Measurements from ENCODE around the gene HAPLN1.

HAPLN1 gene

DNA sequence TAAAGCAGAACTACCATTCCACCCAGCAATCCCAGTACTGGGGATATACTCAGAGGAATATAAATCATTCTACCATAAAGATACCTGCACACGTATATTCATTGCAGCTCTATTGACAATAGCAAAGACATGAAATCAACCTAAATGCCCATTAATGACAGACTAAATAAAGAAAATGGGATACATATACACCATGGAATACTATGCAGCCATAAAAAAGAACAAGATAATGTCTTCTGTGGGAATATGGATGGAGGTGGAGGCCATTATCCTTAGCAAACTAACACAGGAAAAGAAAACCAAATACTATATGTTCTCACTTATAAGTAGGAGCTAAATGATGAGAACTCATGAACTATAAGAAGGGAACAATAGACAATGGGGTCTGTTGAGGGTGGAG lies 12.5 kb downstream of the HAPLN1 start:
- no peak overlapping the region for H3K4ac ChIP-seq (ENCODE audit: low read length)
- H4K8ac ChIP-seq (ENCODE audit: low read depth, low read length) = no peak overlapping the region
- H3K4me2 ChIP-seq (ENCODE audit: insufficient read depth, low read length, poor library complexity, severe bottlenecking) = no peak overlapping the region
- H2AFZ ChIP-seq (ENCODE audit: low read length) = no peak overlapping the region
- no peak overlapping the region for H3K4me3 ChIP-seq (ENCODE audit: low read length in 2 of 2)
- H3K27ac ChIP-seq (replicated peaks; ENCODE audit: low read length) = no peak overlapping the region
- H3K14ac ChIP-seq (ENCODE audit: low read length) = no peak overlapping the region
- WGBS, 2 donors (ENCODE audit: extremely low coverage in 2 of 2, insufficient read length in 2 of 2, insufficient replicate concordance in 1 of 2) = no CpG with 5 or more reads among the region's 1 CpG
- no peaks in the 10 kb centered on the region for H3K36me3 ChIP-seq (replicated peaks in 1 of 2; ENCODE audit: control insufficient read depth in 2 of 2, insufficient read depth in 2 of 2, low read length in 2 of 2)
- H3K9me3 ChIP-seq (replicated peaks in 1 of 2; ENCODE audit: control insufficient read depth in 2 of 2, insufficient read depth in 1 of 2, low read depth in 1 of 2, low read length in 2 of 2) = peaks cover 0 to 2% of the 10 kb centered on the region in 2 donors
- H3K9ac ChIP-seq (ENCODE audit: low read depth, low read length, poor library complexity) = no peak overlapping the region
- no peak overlapping the region for H2AK5ac ChIP-seq (ENCODE audit: low read depth, low read length)
- no peak overlapping the region for H3K23ac ChIP-seq (ENCODE audit: low read depth, low read length, poor library complexity)
- no peak overlapping the region for H4K91ac ChIP-seq (ENCODE audit: low read depth, low read length, poor library complexity)
- H3K18ac ChIP-seq (ENCODE audit: low read length) = no peak overlapping the region
- no peaks in the 10 kb centered on the region for H3K4me1 ChIP-seq (ENCODE audit: control insufficient read depth in 2 of 2, insufficient read depth in 1 of 2, low read depth in 1 of 2, low read length in 2 of 2)
- no peak overlapping the region for H2BK15ac ChIP-seq (ENCODE audit: low read length)
- H2BK12ac ChIP-seq (ENCODE audit: low read length) = no peak overlapping the region
- no peak overlapping the region for H2BK5ac ChIP-seq (ENCODE audit: low read length)
- H3K27me3 ChIP-seq (ENCODE audit: control insufficient read depth in 3 of 3, insufficient read depth in 3 of 3, low read depth in 1 of 3, low read length in 3 of 3) = no peaks in the 10 kb centered on the region
- DNase-seq (ENCODE audit: low spot score) = no peak
- H3K79me1 ChIP-seq (ENCODE audit: low read depth, low read length) = no peaks in the 10 kb centered on the region
- no peak overlapping the region for H2BK120ac ChIP-seq (ENCODE audit: low read depth, low read length)

DNA sequence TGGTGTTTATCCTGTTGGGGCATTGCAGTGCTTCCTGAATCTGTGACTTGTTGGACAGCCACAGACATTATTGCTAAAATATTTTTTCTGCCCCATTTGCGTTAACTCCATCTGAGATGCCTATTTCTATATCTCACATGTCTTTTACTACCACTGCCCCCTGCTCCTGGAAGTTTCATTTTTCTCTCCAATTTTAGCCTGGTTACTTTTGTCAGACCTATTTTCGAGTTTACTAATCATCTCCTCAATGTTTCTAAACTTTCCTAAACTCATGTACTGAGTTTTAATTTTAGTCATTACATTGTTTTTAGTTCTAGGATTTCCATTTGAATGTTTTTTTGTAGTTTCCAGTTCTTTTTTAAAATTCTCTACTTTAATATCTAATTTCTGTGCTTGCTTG lies 17.6 kb downstream of the HAPLN1 start:
- Histone ChIP-seq H2BK12ac (ENCODE audit: low read length) (no peak overlapping the region), H3K4me1 (ENCODE audit: control insufficient read depth in 2 of 2, insufficient read depth in 1 of 2, low read depth in 1 of 2, low read length in 2 of 2) (no peaks in the 10 kb centered on the region), H3K4me2 (ENCODE audit: insufficient read depth, low read length, poor library complexity, severe bottlenecking) (no peak overlapping the region), H2AFZ (ENCODE audit: low read length) (no peak overlapping the region), H4K8ac (ENCODE audit: low read depth, low read length) (no peak overlapping the region), H3K14ac (ENCODE audit: low read length) (no peak overlapping the region), H3K36me3 (replicated peaks in 1 of 2; ENCODE audit: control insufficient read depth in 2 of 2, insufficient read depth in 2 of 2, low read length in 2 of 2) (no peaks in the 10 kb centered on the region), H3K4me3 (ENCODE audit: low read length in 2 of 2) (no peak overlapping the region), H2BK5ac (ENCODE audit: low read length) (no peak overlapping the region), H2AK5ac (ENCODE audit: low read depth, low read length) (no peak overlapping the region), H2BK15ac (ENCODE audit: low read length) (no peak overlapping the region), H2BK120ac (ENCODE audit: low read depth, low read length) (no peak overlapping the region), H4K91ac (ENCODE audit: low read depth, low read length, poor library complexity) (no peak overlapping the region), H3K79me1 (ENCODE audit: low read depth, low read length) (no peaks in the 10 kb centered on the region), H3K4ac (ENCODE audit: low read length) (no peak overlapping the region), H3K9ac (ENCODE audit: low read depth, low read length, poor library complexity) (no peak overlapping the region), H3K18ac (ENCODE audit: low read length) (no peak overlapping the region), H3K27me3 (ENCODE audit: control insufficient read depth in 3 of 3, insufficient read depth in 3 of 3, low read depth in 1 of 3, low read length in 3 of 3) (no peaks in the 10 kb centered on the region), H3K27ac (replicated peaks; ENCODE audit: low read length) (no peak overlapping the region), H3K23ac (ENCODE audit: low read depth, low read length, poor library complexity) (no peak overlapping the region), H3K9me3 (replicated peaks in 1 of 2; ENCODE audit: control insufficient read depth in 2 of 2, insufficient read depth in 1 of 2, low read depth in 1 of 2, low read length in 2 of 2) (peaks cover 0 to 2% of the 10 kb centered on the region in 2 donors)
- no CpG with 5 or more reads among the region's 2 CpGs for WGBS, 2 donors (ENCODE audit: extremely low coverage in 2 of 2, insufficient read length in 2 of 2, insufficient replicate concordance in 1 of 2)
- DNase-seq (ENCODE audit: low spot score) = no peak

DNA sequence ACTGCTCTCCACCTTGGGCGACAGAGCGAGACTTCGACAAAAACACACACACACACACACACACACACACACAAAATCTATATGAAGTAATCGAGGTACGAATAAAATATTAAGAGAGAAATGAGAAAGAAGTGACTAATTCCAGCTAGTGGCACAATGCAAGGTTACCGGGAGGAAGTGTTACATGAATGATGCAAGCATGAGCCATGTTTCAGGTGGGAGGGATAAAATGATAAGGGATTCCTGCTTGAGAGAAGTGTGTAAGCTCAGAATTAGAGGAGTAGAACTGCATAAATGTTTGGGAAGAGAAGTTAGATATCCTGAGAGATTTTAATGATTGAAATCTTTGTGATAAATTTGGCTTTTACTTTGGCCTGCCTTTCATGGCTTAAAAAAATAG lies 18.8 kb downstream of the HAPLN1 start:
- H4K8ac ChIP-seq (ENCODE audit: low read depth, low read length) = no peak overlapping the region
- no peak overlapping the region for H3K4me2 ChIP-seq (ENCODE audit: insufficient read depth, low read length, poor library complexity, severe bottlenecking)
- H3K27me3 ChIP-seq (ENCODE audit: control insufficient read depth in 3 of 3, insufficient read depth in 3 of 3, low read depth in 1 of 3, low read length in 3 of 3) = no peaks in the 10 kb centered on the region
- no peak overlapping the region for H3K27ac ChIP-seq (replicated peaks; ENCODE audit: low read length)
- H3K23ac ChIP-seq (ENCODE audit: low read depth, low read length, poor library complexity) = no peak overlapping the region
- H3K14ac ChIP-seq (ENCODE audit: low read length) = no peak overlapping the region
- no peak overlapping the region for H2BK120ac ChIP-seq (ENCODE audit: low read depth, low read length)
- H3K9me3 ChIP-seq (replicated peaks in 1 of 2; ENCODE audit: control insufficient read depth in 2 of 2, insufficient read depth in 1 of 2, low read depth in 1 of 2, low read length in 2 of 2) = peaks cover 0 to 2% of the 10 kb centered on the region in 2 donors
- no peak overlapping the region for H2BK15ac ChIP-seq (ENCODE audit: low read length)
- no peak overlapping the region for H3K9ac ChIP-seq (ENCODE audit: low read depth, low read length, poor library complexity)
- H3K4me1 ChIP-seq (ENCODE audit: control insufficient read depth in 2 of 2, insufficient read depth in 1 of 2, low read depth in 1 of 2, low read length in 2 of 2) = no peaks in the 10 kb centered on the region
- no peak overlapping the region for H2AFZ ChIP-seq (ENCODE audit: low read length)
- no peak overlapping the region for H2BK5ac ChIP-seq (ENCODE audit: low read length)
- no peak for DNase-seq (ENCODE audit: low spot score)
- H2BK12ac ChIP-seq (ENCODE audit: low read length) = no peak overlapping the region
- H3K18ac ChIP-seq (ENCODE audit: low read length) = no peak overlapping the region
- no peak overlapping the region for H3K4me3 ChIP-seq (ENCODE audit: low read length in 2 of 2)
- no CpG with 5 or more reads among the region's 6 CpGs for WGBS, 2 donors (ENCODE audit: extremely low coverage in 2 of 2, insufficient read length in 2 of 2, insufficient replicate concordance in 1 of 2)
- H2AK5ac ChIP-seq (ENCODE audit: low read depth, low read length) = no peak overlapping the region
- no peak overlapping the region for H3K4ac ChIP-seq (ENCODE audit: low read length)
- no peaks in the 10 kb centered on the region for H3K79me1 ChIP-seq (ENCODE audit: low read depth, low read length)
- no peaks in the 10 kb centered on the region for H3K36me3 ChIP-seq (replicated peaks in 1 of 2; ENCODE audit: control insufficient read depth in 2 of 2, insufficient read depth in 2 of 2, low read length in 2 of 2)
- no peak overlapping the region for H4K91ac ChIP-seq (ENCODE audit: low read depth, low read length, poor library complexity)

DNA sequence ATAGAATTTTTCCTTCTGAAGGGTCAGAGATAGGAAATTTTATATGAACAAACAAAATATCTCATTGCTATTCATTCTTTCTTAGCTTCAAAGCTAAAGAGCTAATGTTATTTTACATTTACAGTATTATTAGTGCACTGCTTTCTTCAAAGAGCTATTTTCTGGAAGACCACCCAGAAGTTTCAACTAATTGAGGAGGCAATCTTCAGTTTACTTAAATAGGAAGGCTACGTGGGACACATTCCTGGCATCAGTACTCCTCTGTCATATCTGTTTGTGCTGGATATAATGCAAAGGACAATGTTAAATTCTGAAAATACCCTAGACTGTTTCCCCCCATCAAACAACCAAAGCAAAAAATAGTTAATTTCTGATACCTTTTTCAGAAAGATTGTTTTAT lies 30.8 kb downstream of the HAPLN1 start:
- no peak overlapping the region for H3K18ac ChIP-seq (ENCODE audit: low read length)
- no peaks in the 10 kb centered on the region for H3K79me1 ChIP-seq (ENCODE audit: low read depth, low read length)
- no peaks in the 10 kb centered on the region for H3K9me3 ChIP-seq (replicated peaks in 1 of 2; ENCODE audit: control insufficient read depth in 2 of 2, insufficient read depth in 1 of 2, low read depth in 1 of 2, low read length in 2 of 2)
- no peaks in the 10 kb centered on the region for H3K4me1 ChIP-seq (ENCODE audit: control insufficient read depth in 2 of 2, insufficient read depth in 1 of 2, low read depth in 1 of 2, low read length in 2 of 2)
- no peak overlapping the region for H2AK5ac ChIP-seq (ENCODE audit: low read depth, low read length)
- no peaks in the 10 kb centered on the region for H3K27me3 ChIP-seq (ENCODE audit: control insufficient read depth in 3 of 3, insufficient read depth in 3 of 3, low read depth in 1 of 3, low read length in 3 of 3)
- no peaks in the 10 kb centered on the region for H3K36me3 ChIP-seq (replicated peaks in 1 of 2; ENCODE audit: control insufficient read depth in 2 of 2, insufficient read depth in 2 of 2, low read length in 2 of 2)
- H2AFZ ChIP-seq (ENCODE audit: low read length) = no peak overlapping the region
- H3K4me3 ChIP-seq (ENCODE audit: low read length in 2 of 2) = no peak overlapping the region
- no peak overlapping the region for H2BK15ac ChIP-seq (ENCODE audit: low read length)
- no peak overlapping the region for H2BK12ac ChIP-seq (ENCODE audit: low read length)
- no peak overlapping the region for H3K4me2 ChIP-seq (ENCODE audit: insufficient read depth, low read length, poor library complexity, severe bottlenecking)
- no peak overlapping the region for H4K8ac ChIP-seq (ENCODE audit: low read depth, low read length)
- no CpG with 5 or more reads among the region's 1 CpG for WGBS, 2 donors (ENCODE audit: extremely low coverage in 2 of 2, insufficient read length in 2 of 2, insufficient replicate concordance in 1 of 2)
- no peak overlapping the region for H3K9ac ChIP-seq (ENCODE audit: low read depth, low read length, poor library complexity)
- no peak for DNase-seq (ENCODE audit: low spot score)
- H3K23ac ChIP-seq (ENCODE audit: low read depth, low read length, poor library complexity) = no peak overlapping the region
- no peak overlapping the region for H3K14ac ChIP-seq (ENCODE audit: low read length)
- H2BK120ac ChIP-seq (ENCODE audit: low read depth, low read length) = no peak overlapping the region
- H3K27ac ChIP-seq (replicated peaks; ENCODE audit: low read length) = no peak overlapping the region
- no peak overlapping the region for H3K4ac ChIP-seq (ENCODE audit: low read length)
- H2BK5ac ChIP-seq (ENCODE audit: low read length) = no peak overlapping the region
- no peak overlapping the region for H4K91ac ChIP-seq (ENCODE audit: low read depth, low read length, poor library complexity)
